Measurements from ENCODE around the gene OR2S2.
A peak's percentile ranks its signal among the peaks of the same experiment; 100 is the strongest.

Gene OR2S2

GRCh38 chr9:35984021-35984420, 26.1 kb upstream of the OR2S2 start:
- Histone ChIP-seq H3K9ac (ENCODE audit: low read length) (no peak overlapping the region), H3K9me3 (ENCODE audit: control insufficient read depth, low read depth, low read length) (no peaks in the 10 kb centered on the region), H3K4me1 (ENCODE audit: control insufficient read depth, low read depth, low read length) (no peaks in the 10 kb centered on the region), H3K4me3 (ENCODE audit: low read length) (no peak overlapping the region), H3K27ac (ENCODE audit: low read length) (no peak overlapping the region), H3K36me3 (ENCODE audit: control insufficient read depth, low read depth, low read length) (no peaks in the 10 kb centered on the region), H3K27me3 (ENCODE audit: control insufficient read depth, insufficient read depth, low read length) (no peaks in the 10 kb centered on the region)

- Histone ChIP-seq H3K27me3 (ENCODE audit: control insufficient read depth, insufficient read depth, low read length) (no peaks in the 10 kb centered on the region), H3K4me1 (ENCODE audit: control insufficient read depth, low read depth, low read length) (no peaks in the 10 kb centered on the region), H3K36me3 (ENCODE audit: control insufficient read depth, low read depth, low read length) (no peaks in the 10 kb centered on the region), H3K9ac (ENCODE audit: low read length) (no peak overlapping the region), H3K9me3 (ENCODE audit: control insufficient read depth, low read depth, low read length) (no peaks in the 10 kb centered on the region), H3K4me3 (ENCODE audit: low read length) (no peak overlapping the region), H3K27ac (ENCODE audit: low read length) (no peak overlapping the region)
Measured at GRCh38 chr9:35981699-35982098, 23.7 kb upstream of the OR2S2 start.

- Histone ChIP-seq H3K27me3 (ENCODE audit: control insufficient read depth, insufficient read depth, low read length) (no peaks in the 10 kb centered on the region), H3K9ac (ENCODE audit: low read length) (no peak overlapping the region), H3K36me3 (ENCODE audit: control insufficient read depth, low read depth, low read length) (no peaks in the 10 kb centered on the region), H3K4me3 (ENCODE audit: low read length) (no peak overlapping the region), H3K27ac (ENCODE audit: low read length) (no peak overlapping the region), H3K9me3 (ENCODE audit: control insufficient read depth, low read depth, low read length) (no peaks in the 10 kb centered on the region), H3K4me1 (ENCODE audit: control insufficient read depth, low read depth, low read length) (no peaks in the 10 kb centered on the region)
Measured at GRCh38 chr9:35980289-35981011, 22.5 kb upstream of the OR2S2 start.

- Histone ChIP-seq H3K4me3 (ENCODE audit: low read length) (no peak overlapping the region), H3K4me1 (ENCODE audit: control insufficient read depth, low read depth, low read length) (no peaks in the 10 kb centered on the region), H3K27ac (ENCODE audit: low read length) (no peak overlapping the region), H3K27me3 (ENCODE audit: control insufficient read depth, insufficient read depth, low read length) (no peaks in the 10 kb centered on the region), H3K9me3 (ENCODE audit: control insufficient read depth, low read depth, low read length) (no peaks in the 10 kb centered on the region), H3K36me3 (ENCODE audit: control insufficient read depth, low read depth, low read length) (no peaks in the 10 kb centered on the region), H3K9ac (ENCODE audit: low read length) (no peak overlapping the region)
Measured at GRCh38 chr9:35978792-35979191, 20.8 kb upstream of the OR2S2 start.

GRCh38 chr9:35976726-35977125, 18.8 kb upstream of the OR2S2 start:
- peaks cover 5% of the 10 kb centered on the region for H3K4me1 ChIP-seq (ENCODE audit: control insufficient read depth, low read depth, low read length)
- H3K36me3 ChIP-seq (ENCODE audit: control insufficient read depth, low read depth, low read length) = no peaks in the 10 kb centered on the region
- H3K4me3 ChIP-seq (ENCODE audit: low read length) = no peak overlapping the region
- no peaks in the 10 kb centered on the region for H3K9me3 ChIP-seq (ENCODE audit: control insufficient read depth, low read depth, low read length)
- H3K27ac ChIP-seq (ENCODE audit: low read length) = no peak overlapping the region
- peaks cover 16% of the 10 kb centered on the region for H3K27me3 ChIP-seq (ENCODE audit: control insufficient read depth, insufficient read depth, low read length)
- H3K9ac ChIP-seq (ENCODE audit: low read length) = no peak overlapping the region

- Histone ChIP-seq H3K27ac (ENCODE audit: low read length) (no peak overlapping the region), H3K27me3 (ENCODE audit: control insufficient read depth, insufficient read depth, low read length) (peaks cover 23% of the 10 kb centered on the region), H3K9me3 (ENCODE audit: control insufficient read depth, low read depth, low read length) (no peaks in the 10 kb centered on the region), H3K4me1 (ENCODE audit: control insufficient read depth, low read depth, low read length) (peaks cover 5% of the 10 kb centered on the region), H3K4me3 (ENCODE audit: low read length) (no peak overlapping the region), H3K36me3 (ENCODE audit: control insufficient read depth, low read depth, low read length) (no peaks in the 10 kb centered on the region), H3K9ac (ENCODE audit: low read length) (no peak overlapping the region)
Measured at GRCh38 chr9:35974800-35975199, 16.8 kb upstream of the OR2S2 start.

GRCh38 chr9:35972093-35972492, 14.1 kb upstream of the OR2S2 start:
- no peak overlapping the region for H3K9ac ChIP-seq (ENCODE audit: low read length)
- H3K36me3 ChIP-seq (ENCODE audit: control insufficient read depth, low read depth, low read length) = no peaks in the 10 kb centered on the region
- peaks cover 5% of the 10 kb centered on the region for H3K4me1 ChIP-seq (ENCODE audit: control insufficient read depth, low read depth, low read length)
- no peak overlapping the region for H3K27ac ChIP-seq (ENCODE audit: low read length)
- peak overlapping the region; percentile 54 for H3K4me3 ChIP-seq (ENCODE audit: low read length)
- H3K27me3 ChIP-seq (ENCODE audit: control insufficient read depth, insufficient read depth, low read length) = peaks cover 35% of the 10 kb centered on the region
- no peaks in the 10 kb centered on the region for H3K9me3 ChIP-seq (ENCODE audit: control insufficient read depth, low read depth, low read length)

GRCh38 chr9:35967042-35967441, 9.1 kb upstream of the OR2S2 start:
- H3K27ac ChIP-seq (ENCODE audit: low read length) = no peak overlapping the region
- no peaks in the 10 kb centered on the region for H3K9me3 ChIP-seq (ENCODE audit: control insufficient read depth, low read depth, low read length)
- H3K36me3 ChIP-seq (ENCODE audit: control insufficient read depth, low read depth, low read length) = no peaks in the 10 kb centered on the region
- H3K9ac ChIP-seq (ENCODE audit: low read length) = no peak overlapping the region
- peaks cover 21% of the 10 kb centered on the region for H3K27me3 ChIP-seq (ENCODE audit: control insufficient read depth, insufficient read depth, low read length)
- no peaks in the 10 kb centered on the region for H3K4me1 ChIP-seq (ENCODE audit: control insufficient read depth, low read depth, low read length)
- H3K4me3 ChIP-seq (ENCODE audit: low read length) = no peak overlapping the region

- Histone ChIP-seq H3K36me3 (ENCODE audit: control insufficient read depth, low read depth, low read length) (no peaks in the 10 kb centered on the region), H3K27ac (ENCODE audit: low read length) (no peak overlapping the region), H3K9ac (ENCODE audit: low read length) (no peak overlapping the region), H3K4me3 (ENCODE audit: low read length) (no peak overlapping the region), H3K27me3 (ENCODE audit: control insufficient read depth, insufficient read depth, low read length) (peaks cover 16% of the 10 kb centered on the region), H3K4me1 (ENCODE audit: control insufficient read depth, low read depth, low read length) (no peaks in the 10 kb centered on the region), H3K9me3 (ENCODE audit: control insufficient read depth, low read depth, low read length) (no peaks in the 10 kb centered on the region)
Measured at GRCh38 chr9:35966433-35966832, 8.5 kb upstream of the OR2S2 start.

- H3K27me3 ChIP-seq (ENCODE audit: control insufficient read depth, insufficient read depth, low read length) = peaks cover 12% of the 10 kb centered on the region
- H3K27ac ChIP-seq (ENCODE audit: low read length) = no peak overlapping the region
- no peaks in the 10 kb centered on the region for H3K36me3 ChIP-seq (ENCODE audit: control insufficient read depth, low read depth, low read length)
- no peak overlapping the region for H3K4me3 ChIP-seq (ENCODE audit: low read length)
- H3K9ac ChIP-seq (ENCODE audit: low read length) = no peak overlapping the region
- H3K4me1 ChIP-seq (ENCODE audit: control insufficient read depth, low read depth, low read length) = no peaks in the 10 kb centered on the region
- H3K9me3 ChIP-seq (ENCODE audit: control insufficient read depth, low read depth, low read length) = no peaks in the 10 kb centered on the region
Measured at GRCh38 chr9:35965011-35965410, 7.1 kb upstream of the OR2S2 start.

- Histone ChIP-seq H3K4me3 (ENCODE audit: low read length) (no peak overlapping the region), H3K27me3 (ENCODE audit: control insufficient read depth, insufficient read depth, low read length) (peaks cover 2% of the 10 kb centered on the region), H3K27ac (ENCODE audit: low read length) (no peak overlapping the region), H3K9me3 (ENCODE audit: control insufficient read depth, low read depth, low read length) (no peaks in the 10 kb centered on the region), H3K36me3 (ENCODE audit: control insufficient read depth, low read depth, low read length) (no peaks in the 10 kb centered on the region), H3K9ac (ENCODE audit: low read length) (no peak overlapping the region), H3K4me1 (ENCODE audit: control insufficient read depth, low read depth, low read length) (no peaks in the 10 kb centered on the region)
Measured at GRCh38 chr9:35962126-35962906, 4.4 kb upstream of the OR2S2 start.

All from iPS-18a (cell line).